ENCODE data around the gene AHCYL2. TPM values are rescaled to one million over a fixed set of nuclear protein-coding genes. Genes with fewer than 3 reads are reported as not detected.

AHCYL2 gene
- total RNA-seq, 2 donors from 2014 or later: 30.8 to 31.4 TPM

GRCh38 chr7:129359638-129360037, 134.8 kb downstream of the AHCYL2 start:
- Histone ChIP-seq H3K9me3 (ENCODE audit: control insufficient read depth, low read length) (no peaks in the 10 kb centered on the region), H3K4me3 (ENCODE audit: low read length) (no peak overlapping the region), H3K4me1 (ENCODE audit: control insufficient read depth, insufficient read depth, low read length) (no peaks in the 10 kb centered on the region), H3K27me3 (ENCODE audit: control insufficient read depth, insufficient read depth, low read length, poor library complexity, severe bottlenecking) (no peaks in the 10 kb centered on the region), H3K36me3 (ENCODE audit: control insufficient read depth, insufficient read depth, low read length) (no peaks in the 10 kb centered on the region), H3K27ac (ENCODE audit: low read depth, low read length) (no peak overlapping the region), H3K9ac (ENCODE audit: extremely low read depth, low read length, poor library complexity, severe bottlenecking) (no peak overlapping the region)
- Mint-ChIP-seq H3K36me3 (ENCODE audit: low read depth) (no peaks in the 10 kb centered on the region), H3K4me3 (no peak overlapping the region), H3K9me3 (no peaks in the 10 kb centered on the region), H3K27me3 (ENCODE audit: insufficient read depth) (no peaks in the 10 kb centered on the region), H3K4me1 (peaks cover 3% of the 10 kb centered on the region), H3K27ac (no peak overlapping the region)
- TF ChIP-seq CTCF (conservative IDR thresholded peaks at IDR 0.05): no peak
- 88 to 90% methylated on average over 1 of the region's 1 CpG for WGBS, 2 experiments (ENCODE audit: insufficient coverage in 1 of 2, insufficient read length in 1 of 2)
- DNase-seq: no peak

- H3K9me3 Mint-ChIP-seq: no peaks in the 10 kb centered on the region
- no peak overlapping the region for H3K4me3 ChIP-seq (ENCODE audit: low read length)
- no peak for TF ChIP-seq CTCF (conservative IDR thresholded peaks at IDR 0.05)
Measured at GRCh38 chr7:129361771-129362170, 136.9 kb downstream of the AHCYL2 start.

GRCh38 chr7:129362496-129362895, 137.7 kb downstream of the AHCYL2 start:
- H3K27ac ChIP-seq (ENCODE audit: low read depth, low read length): no peak overlapping the region
- no peaks in the 10 kb centered on the region for H3K27me3 ChIP-seq (ENCODE audit: control insufficient read depth, insufficient read depth, low read length, poor library complexity, severe bottlenecking)
- H3K4me1 ChIP-seq (ENCODE audit: control insufficient read depth, insufficient read depth, low read length): no peaks in the 10 kb centered on the region
- TF ChIP-seq CTCF (conservative IDR thresholded peaks at IDR 0.05): no peak
- Mint-ChIP-seq H3K27me3 (ENCODE audit: insufficient read depth) (no peaks in the 10 kb centered on the region), H3K4me1 (peaks cover 10% of the 10 kb centered on the region), H3K27ac (no peak overlapping the region), H3K9me3 (no peaks in the 10 kb centered on the region), H3K36me3 (ENCODE audit: low read depth) (no peaks in the 10 kb centered on the region), H3K4me3 (no peak overlapping the region)
- no peak overlapping the region for H3K9ac ChIP-seq (ENCODE audit: extremely low read depth, low read length, poor library complexity, severe bottlenecking)
- no peaks in the 10 kb centered on the region for H3K9me3 ChIP-seq (ENCODE audit: control insufficient read depth, low read length)
- DNase-seq: no peak
- H3K36me3 ChIP-seq (ENCODE audit: control insufficient read depth, insufficient read depth, low read length): no peaks in the 10 kb centered on the region
- no peak overlapping the region for H3K4me3 ChIP-seq (ENCODE audit: low read length)

More at GRCh38 chr7:129361771-129362170, 136.9 kb downstream of the AHCYL2 start:
- H3K36me3 ChIP-seq (ENCODE audit: control insufficient read depth, insufficient read depth, low read length): no peaks in the 10 kb centered on the region
- H3K27me3 ChIP-seq (ENCODE audit: control insufficient read depth, insufficient read depth, low read length, poor library complexity, severe bottlenecking): no peaks in the 10 kb centered on the region
- H3K9me3 ChIP-seq (ENCODE audit: control insufficient read depth, low read length): no peaks in the 10 kb centered on the region
- Mint-ChIP-seq H3K27me3 (ENCODE audit: insufficient read depth) (no peaks in the 10 kb centered on the region), H3K36me3 (ENCODE audit: low read depth) (no peaks in the 10 kb centered on the region), H3K27ac (no peak overlapping the region), H3K4me3 (no peak overlapping the region), H3K4me1 (peaks cover 4% of the 10 kb centered on the region)
- no peak overlapping the region for H3K27ac ChIP-seq (ENCODE audit: low read depth, low read length)
- H3K4me1 ChIP-seq (ENCODE audit: control insufficient read depth, insufficient read depth, low read length): no peaks in the 10 kb centered on the region
- no peak overlapping the region for H3K9ac ChIP-seq (ENCODE audit: extremely low read depth, low read length, poor library complexity, severe bottlenecking)
- no peak for DNase-seq
- 90% methylated on average over 1 of the region's 1 CpG; no CpG with 5 or more reads in 1 of the 2 experiments for WGBS, 2 experiments (ENCODE audit: insufficient coverage in 1 of 2, insufficient read length in 1 of 2)

Measured in endodermal cell (in vitro differentiated cells).